ENCODE data around the gene GNB5.

DNA sequence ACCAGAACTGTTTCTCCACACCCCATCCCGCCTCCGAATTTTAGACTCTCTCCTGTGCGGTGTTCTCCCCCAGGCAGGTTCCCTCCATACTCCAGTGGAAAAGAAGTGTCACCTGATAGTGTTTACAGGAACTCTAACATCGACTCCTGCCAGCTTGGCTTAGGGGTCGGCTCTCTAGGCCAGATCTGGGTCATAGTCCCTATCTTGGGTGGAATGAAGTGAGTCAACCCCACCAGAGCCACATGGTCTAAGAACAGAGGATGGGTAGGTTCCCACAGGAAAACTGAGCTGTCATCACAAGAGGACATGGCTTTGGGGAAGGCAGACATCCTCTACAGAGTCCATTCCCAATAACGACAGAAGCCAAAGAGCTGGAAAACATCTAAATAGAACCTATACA, 84.6 kb downstream of the GNB5 start:
- no peak for TF ChIP-seq POLR2AphosphoS5 (IDR thresholded peaks at IDR 0.05; ENCODE audit: borderline replicate concordance, low read depth, low read length)
- no peak for TF ChIP-seq EZH2 (IDR thresholded peaks at IDR 0.05)
- no peak for TF ChIP-seq FOXP2 (optimal IDR thresholded peaks at IDR 0.05; ENCODE audit: control extremely low read depth, extremely low read length, insufficient read depth)
